ENCODE measurements around the gene ENKD1. TPM values are rescaled to one million over a fixed set of nuclear protein-coding genes. Genes with fewer than 3 reads are reported as not detected.

Gene ENKD1
- total and polyA plus RNA-seq, 2 of the 13 experiments (the other 11 are each of a cell fraction or from before 2014, with no cell fraction given): 10.8 to 20.8 TPM

GRCh38 chr16:67708368-67708771 is 41.8 kb upstream of the ENKD1 start:
- Histone ChIP-seq H3K27ac (ENCODE audit: extremely low read length, insufficient read depth, low read length) (no peak overlapping the region), H4K20me1 (ENCODE audit: insufficient read depth, low read length) (no peaks in the 10 kb centered on the region), H3K27me3 (ENCODE audit: control insufficient read depth in 1 of 2, insufficient read depth in 2 of 2, low read length in 2 of 2) (no peaks in the 10 kb centered on the region), H3K36me3 (replicated peaks in 1 of 2; ENCODE audit: control insufficient read depth in 1 of 2, insufficient read depth in 2 of 2, low read length in 2 of 2) (peaks cover 0 to 2% of the 10 kb centered on the region in 2 experiments; a peak in 2 of 5 replicates), H3K4me3 (replicated peaks in 1 of 3; ENCODE audit: insufficient read depth in 1 of 3, low read depth in 2 of 3, low read length in 3 of 3) (no peak overlapping the region), H2AFZ (ENCODE audit: low read length) (no peak overlapping the region), H3K9me3 (ENCODE audit: low read length) (no peaks in the 10 kb centered on the region), H3K4me1 (ENCODE audit: insufficient read depth, low read length) (peaks cover 11% of the 10 kb centered on the region; the same call in 1 of the 2 replicates), H3K9ac (ENCODE audit: insufficient read depth, low read depth, low read length) (no peak overlapping the region), H3K79me2 (ENCODE audit: insufficient read depth, low read length) (peaks cover 23% of the 10 kb centered on the region), H3K4me2 (ENCODE audit: low read depth, low read length) (no peak overlapping the region)
- in situ Hi-C loops (cut with HindIII; ENCODE audit: extremely low pct_ligation_motif_present, low pct_unique_long_range_greater_than_20kb) (no loop called here), intact Hi-C loops (cut with micrococcal nuclease; ENCODE audit: unreplicated experiment) (no loop called here)
- POLR2A ChIA-PET: interaction anchor here (1.1 kb wide), 2 partner anchors 138 to 376 kb away, joined by 3 read pairs; partner anchors contain the start of gene NUTF2
- DNase-seq (ENCODE audit: low spot score): no peak
- WGBS (ENCODE audit: low lambda C conversion rate): 92% methylated on average over 2 of the region's 2 CpGs
- TF ChIP-seq HNRNPUL1 (IDR thresholded peaks at IDR 0.05; ENCODE audit: low read depth, low read length): no peak
- no peak for FAIRE-seq
- ATAC-seq: no peak; the same call in 2 of the 3 replicates
- CTCF ChIA-PET (ENCODE audit: low intra/inter-chr PET ratio, low total read pairs): no interaction called here
- no TSS peak for BruUV-seq (replicated peaks)

- WGBS (ENCODE audit: low lambda C conversion rate): 94% methylated on average over 5 of the region's 5 CpGs
- FAIRE-seq (no peak), DNase-seq (ENCODE audit: low spot score) (no peak), ATAC-seq (no peak)
- H2AFZ ChIP-seq (ENCODE audit: low read length): no peak overlapping the region
- no peak overlapping the region for H3K27ac ChIP-seq (ENCODE audit: extremely low read length, insufficient read depth, low read length)
- H3K9me3 ChIP-seq (ENCODE audit: low read length): no peaks in the 10 kb centered on the region
- in situ Hi-C loops (cut with HindIII; ENCODE audit: extremely low pct_ligation_motif_present, low pct_unique_long_range_greater_than_20kb) (no loop called here), intact Hi-C loops (cut with micrococcal nuclease; ENCODE audit: unreplicated experiment) (no loop called here)
- H3K79me2 ChIP-seq (ENCODE audit: insufficient read depth, low read length): peaks cover 19% of the 10 kb centered on the region
- H3K9ac ChIP-seq (ENCODE audit: insufficient read depth, low read depth, low read length): no peak overlapping the region
- no TSS peak for BruUV-seq (replicated peaks)
- POLR2A ChIA-PET: no interaction called here
- CTCF ChIA-PET (ENCODE audit: low intra/inter-chr PET ratio, low total read pairs): no interaction called here
- no peaks in the 10 kb centered on the region for H3K27me3 ChIP-seq (ENCODE audit: control insufficient read depth in 1 of 2, insufficient read depth in 2 of 2, low read length in 2 of 2)
- H3K36me3 ChIP-seq (replicated peaks in 1 of 2; ENCODE audit: control insufficient read depth in 1 of 2, insufficient read depth in 2 of 2, low read length in 2 of 2): peaks cover 0 to 2% of the 10 kb centered on the region in 2 experiments; a peak in 2 of 5 replicates
- no peak overlapping the region for H3K4me2 ChIP-seq (ENCODE audit: low read depth, low read length)
- no peaks in the 10 kb centered on the region for H4K20me1 ChIP-seq (ENCODE audit: insufficient read depth, low read length)
- peaks cover 11% of the 10 kb centered on the region; the same call in 1 of the 2 replicates for H3K4me1 ChIP-seq (ENCODE audit: insufficient read depth, low read length)
- no peak overlapping the region for H3K4me3 ChIP-seq (replicated peaks in 1 of 3; ENCODE audit: insufficient read depth in 1 of 3, low read depth in 2 of 3, low read length in 3 of 3)
- no peak for TF ChIP-seq PHF8 (CRISPR knock-in tag; IDR thresholded peaks at IDR 0.05)
- TF ChIP-seq GTF2F1 (IDR thresholded peaks at IDR 0.05; ENCODE audit: low read length): no peak
- no peak for TF ChIP-seq ZNF609 (CRISPR knock-in tag; IDR thresholded peaks at IDR 0.05; ENCODE audit: borderline replicate concordance)
- no peak for TF ChIP-seq ZNF44 (CRISPR knock-in tag; IDR thresholded peaks at IDR 0.05)
- no peak for TF ChIP-seq DR1 (CRISPR knock-in tag; IDR thresholded peaks at IDR 0.05)
- no peak for TF ChIP-seq SNAPC2 (CRISPR knock-in tag; IDR thresholded peaks at IDR 0.05)
- TF ChIP-seq ZNF501 (CRISPR knock-in tag; IDR thresholded peaks at IDR 0.05): no peak
- no peak for TF ChIP-seq TERF1 (CRISPR knock-in tag; IDR thresholded peaks at IDR 0.05)
- TF ChIP-seq THAP7 (CRISPR knock-in tag; IDR thresholded peaks at IDR 0.05): no peak
- TF ChIP-seq ZC3H4 (CRISPR knock-in tag; IDR thresholded peaks at IDR 0.05; ENCODE audit: borderline replicate concordance): no peak
- no peak for TF ChIP-seq ZNF839 (CRISPR knock-in tag; IDR thresholded peaks at IDR 0.05; ENCODE audit: borderline replicate concordance)
- no peak for TF ChIP-seq MEF2D (CRISPR knock-in tag; IDR thresholded peaks at IDR 0.05)
Observed at GRCh38 chr16:67707790-67708189, 41.2 kb upstream of the ENKD1 start.

Measured in HepG2 (cell line).